ENCODE results near the gene RTEL1.
"Not testable (repeated sequence)": the region's sequence is repeated elsewhere in the genome, so short reads cannot be mapped to it uniquely, and the experiment has no call there.

GRCh38 chr20:63671695-63672094 lies 13.6 kb downstream of the RTEL1 start:
- not testable (repeated sequence) for TF ChIP-seq POLR2A (IDR thresholded peaks at IDR 0.05; ENCODE audit: low read length); GATA1 (IDR thresholded peaks at IDR 0.05; ENCODE audit: low read depth, low read length)

All from erythroblast (primary cell).